H1 (cell line): ENCODE results near the gene BMF. TPM values are rescaled to one million over a fixed set of nuclear protein-coding genes. Genes with fewer than 3 reads are reported as not detected.

Experiments used
- CTCF ChIA-PET: fragments of 300-600 bp; sonication (Branson Sonifier 250); formaldehyde crosslinking; loops from one replicate; lab custom pipeline; 2021; ENCODE audit not compliant: partially characterized antibody; lab: Charles Lee
- POLR2A ChIA-PET: fragments of 300-600 bp; sonication (Branson Sonifier 250); formaldehyde crosslinking; loops from one replicate; lab custom pipeline; 2021; ENCODE audit warnings: inconsistent platforms; ENCODE audit not compliant: partially characterized antibody; lab: Charles Lee
- DNase-seq, 2 experiments: peaks; one replicate each; pipeline versions ENCODE4 v3.0.0 to v3.0.0-alpha.2; 2010 to 2022; ENCODE audit warnings: low spot score in 2 of 2, low read depth in 1 of 2, mixed read lengths in 1 of 2
- FAIRE-seq: peaks from 2 replicates; lab custom pipeline; 2011; peaks lifted over from hg19 to GRCh38; lab: Jason Lieb, UNC
- H2AFZ ChIP-seq: 2 replicates; pipeline ENCODE4 v1.8.1; 2012; ENCODE audit warnings: low read length, inconsistent platforms
- H2AK5ac ChIP-seq: 2 replicates; pipeline ENCODE4 v1.6.1; 2013; ENCODE audit warnings: low read depth, low read length
- H2BK120ac ChIP-seq: replicated peaks from 2 replicates; pipeline ENCODE3; 2013; ENCODE audit warnings: low read depth, low read length, inconsistent platforms
- H2BK12ac ChIP-seq: 2 replicates; pipeline ENCODE4 v1.6.1; 2013; ENCODE audit warnings: low read depth, low read length
- H2BK15ac ChIP-seq: 2 replicates; pipeline ENCODE4 v1.6.1; 2013; ENCODE audit warnings: low read length
- H2BK20ac ChIP-seq: 2 replicates; pipeline ENCODE4 v1.6.1; 2013; ENCODE audit warnings: low read length
- H2BK5ac ChIP-seq: 2 replicates; pipeline ENCODE4 v1.6.1; 2013; ENCODE audit warnings: low read depth, low read length
- H3K14ac ChIP-seq: 2 replicates; pipeline ENCODE4 v1.6.1; 2013; ENCODE audit warnings: inconsistent platforms; ENCODE audit not compliant: insufficient read length
- H3K18ac ChIP-seq: 2 replicates; pipeline ENCODE4 v1.6.1; 2013; ENCODE audit warnings: low read length; ENCODE audit errors: extremely low read depth
- H3K23ac ChIP-seq: 2 replicates; pipeline ENCODE4 v1.6.1; 2013; ENCODE audit warnings: inconsistent platforms; ENCODE audit not compliant: insufficient read length
- H3K23me2 ChIP-seq: 2 replicates; pipeline ENCODE4 v1.6.1; 2013; ENCODE audit warnings: low read depth, low read length
- H3K27ac ChIP-seq: 2 replicates; pipeline ENCODE4 v1.6.1; 2011; ENCODE audit warnings: low read depth, low read length, inconsistent platforms
- H3K27me3 ChIP-seq, 4 experiments: replicated peaks in 1 of 4; 1 replicate in 1 of 4; 2 replicates in 3 of 4; pipeline versions ENCODE4 v1.6.1 to v1.8.1; 2011 to 2013; ENCODE audit warnings: low read length in 3 of 4, mild to moderate bottlenecking in 3 of 4, inconsistent platforms in 2 of 4, mixed read lengths in 2 of 4, moderate library complexity in 1 of 4; ENCODE audit not compliant: control insufficient read depth in 3 of 4, insufficient read depth in 3 of 4; ENCODE audit errors: extremely low read depth in 1 of 4
- H3K36me3 ChIP-seq, 4 experiments: 2 replicates each; pipeline versions ENCODE4 v1.6.1 to v1.8.1; 2011 to 2013; ENCODE audit warnings: mild to moderate bottlenecking in 4 of 4, low read length in 3 of 4, moderate library complexity in 2 of 4, control low read depth in 1 of 4, inconsistent platforms in 1 of 4; ENCODE audit not compliant: insufficient read depth in 4 of 4, control insufficient read depth in 2 of 4
- H3K4ac ChIP-seq: replicated peaks from 2 replicates; pipeline ENCODE3; 2013; ENCODE audit warnings: low read length, low read depth, mixed read lengths, inconsistent platforms; ENCODE audit not compliant: insufficient read length
- H3K4me1 ChIP-seq, 4 experiments: replicated peaks in 1 of 4; 1 replicate in 1 of 4; 2 replicates in 3 of 4; pipeline versions ENCODE4 v1.6.1 to v1.8.1; 2011 to 2013; ENCODE audit warnings: low read length in 3 of 4, inconsistent platforms in 2 of 4, mixed read lengths in 1 of 4; ENCODE audit not compliant: insufficient read depth in 4 of 4, control insufficient read depth in 3 of 4
- H3K4me2 ChIP-seq, 2 experiments: 2 replicates each; pipeline versions ENCODE4 v1.6.1 to v1.8.1; 2011 to 2013; ENCODE audit warnings: low read depth in 2 of 2, low read length in 2 of 2, control low read depth in 1 of 2, inconsistent platforms in 1 of 2, mild to moderate bottlenecking in 1 of 2; ENCODE audit not compliant: insufficient read depth in 1 of 2
- H3K4me3 ChIP-seq, 4 experiments: fragments of 200-600, 300-600 bp in 1 of 4; sonication (generic), shearing (Covaris generic), sonication (Bioruptor Twin) in 1 of 4; 2 replicates each; pipeline versions ENCODE4 v1.5.1 to v1.8.1; 2011 to 2016; ENCODE audit warnings: low read length in 4 of 4, low read depth in 3 of 4, control low read depth in 2 of 4, inconsistent platforms in 2 of 4, mild to moderate bottlenecking in 2 of 4, mixed read lengths in 1 of 4, moderate library complexity in 1 of 4; ENCODE audit not compliant: insufficient read depth in 2 of 4; ENCODE audit errors: extremely low read depth in 1 of 4
- H3K56ac ChIP-seq: replicated peaks from 2 replicates; pipeline ENCODE3; 2013; ENCODE audit warnings: low read depth, mild to moderate bottlenecking, mixed read lengths, low read length, inconsistent platforms; ENCODE audit not compliant: insufficient read length
- H3K79me1 ChIP-seq: 2 replicates; pipeline ENCODE4 v1.6.1; 2013; ENCODE audit warnings: low read depth, low read length, control low read depth
- H3K79me2 ChIP-seq, 2 experiments: 2 replicates each; pipeline versions ENCODE4 v1.6.1 to v1.8.1; 2012 to 2013; ENCODE audit warnings: low read length in 2 of 2, mild to moderate bottlenecking in 2 of 2, inconsistent platforms in 1 of 2; ENCODE audit not compliant: insufficient read depth in 2 of 2, control insufficient read depth in 1 of 2
- H3K9ac ChIP-seq, 4 experiments: replicated peaks in 1 of 4; 1 replicate in 1 of 4; 2 replicates in 3 of 4; pipeline versions ENCODE4 v1.6.1 to v1.8.1; 2011 to 2013; ENCODE audit warnings: low read depth in 3 of 4, low read length in 3 of 4, control low read depth in 2 of 4, mild to moderate bottlenecking in 2 of 4, moderate library complexity in 2 of 4, inconsistent platforms in 1 of 4; ENCODE audit errors: extremely low read depth in 1 of 4
- H3K9me3 ChIP-seq, 2 experiments: 2 replicates each; pipeline versions ENCODE4 v1.6.1 to v1.8.1; 2012 to 2013; ENCODE audit warnings: mild to moderate bottlenecking in 2 of 2, moderate library complexity in 2 of 2, control low read depth in 1 of 2, inconsistent platforms in 1 of 2, low read depth in 1 of 2, low read length in 1 of 2, mixed read lengths in 1 of 2; ENCODE audit not compliant: insufficient read depth in 2 of 2
- H4K20me1 ChIP-seq, 2 experiments: replicated peaks in 1 of 2; 2 replicates each; pipeline versions ENCODE3 to v1.8.1; 2011 to 2013; ENCODE audit warnings: inconsistent platforms in 2 of 2, low read length in 2 of 2, mild to moderate bottlenecking in 1 of 2; ENCODE audit not compliant: insufficient read depth in 2 of 2, control insufficient read depth in 1 of 2
- H4K5ac ChIP-seq: 2 replicates; pipeline ENCODE4 v1.6.1; 2013; ENCODE audit warnings: low read length, low read depth, mixed read lengths, inconsistent platforms; ENCODE audit not compliant: insufficient read length
- H4K8ac ChIP-seq: 2 replicates; pipeline ENCODE4 v1.8.0; 2013; ENCODE audit warnings: mild to moderate bottlenecking, moderate library complexity, low read length, inconsistent platforms; ENCODE audit not compliant: insufficient read depth; ENCODE audit errors: extremely low read depth
- H4K91ac ChIP-seq: replicated peaks from 2 replicates; pipeline ENCODE3; 2013; ENCODE audit warnings: low read length, mixed read lengths, inconsistent platforms; ENCODE audit not compliant: insufficient read length
- CBX5 ChIP-seq: fragments of 300-800, 300-1000 bp; sonication (generic); IDR thresholded peaks from 2 replicates; pipeline ENCODE4 v1.7.1; 2016; ENCODE audit warnings: antibody characterized with exemption, low read length, low read depth
- CREB1 ChIP-seq: IDR thresholded peaks from 2 replicates; pipeline ENCODE4 v1.6.1; 2012; ENCODE audit warnings: inconsistent platforms
- KDM5A ChIP-seq: fragments of 200-600 bp; IDR thresholded peaks from 2 replicates; pipeline ENCODE4 v1.7.1; 2012; ENCODE audit warnings: mild to moderate bottlenecking, low read length, inconsistent platforms, mixed read lengths
- POLR2AphosphoS5 ChIP-seq: IDR thresholded peaks from 2 replicates; pipeline ENCODE4 v1.6.1; 2011; ENCODE audit warnings: low read depth, low read length
- WGBS, 2 experiments: shearing (Covaris generic) in 1 of 2; methylation state at CpG; one replicate each; pipeline versions ENCODE4 v1.1.6 to v1.1.7; 2013 to 2015; ENCODE audit warnings: low lambda C conversion rate in 2 of 2, mixed read lengths in 2 of 2, inconsistent platforms in 1 of 2, low coverage in 1 of 2, missing lambda C conversion rate in 1 of 2; ENCODE audit not compliant: insufficient replicate concordance in 2 of 2, insufficient coverage in 1 of 2, insufficient read length in 1 of 2; ENCODE audit errors: extremely low coverage in 1 of 2, missing lambda C conversion rate in 1 of 2; 5-methylcytosine and 5-hydroxymethylcytosine counted together
- polyA plus RNA-seq, 7 experiments: library from polyadenylated mRNA; depleted of rRNA in 3 of 7; stranded (reverse) in 5 of 7; unstranded in 2 of 7; fragments of >200 nt in 5 of 7; fragments of 200-250 nt in 2 of 7; gene quantifications; 1 replicate in 5 of 7; 2 replicates in 1 of 7; 4 replicates in 1 of 7; pipeline versions ENCODE4 v1.2.1 to v1.2.3, GENCODE V29; 2011 to 2013; ENCODE audit warnings: missing spikeins in 2 of 7, mixed read lengths in 2 of 7
- total RNA-seq: library from RNA; stranded (reverse); fragmentation: NEBNext Ultra II Directional; extraction: Animal tissue kit (Norgen Biotek cat#: 25700); gene quantifications from 2 replicates; pipeline ENCODE4 v1.2.1, GENCODE V29; 2021

The BMF gene
- total and polyA plus RNA-seq, 2 of the 8 experiments (the other 6 are each of a cell fraction or from before 2014, with no cell fraction given), result 21.2 to 24.2 TPM

DNA sequence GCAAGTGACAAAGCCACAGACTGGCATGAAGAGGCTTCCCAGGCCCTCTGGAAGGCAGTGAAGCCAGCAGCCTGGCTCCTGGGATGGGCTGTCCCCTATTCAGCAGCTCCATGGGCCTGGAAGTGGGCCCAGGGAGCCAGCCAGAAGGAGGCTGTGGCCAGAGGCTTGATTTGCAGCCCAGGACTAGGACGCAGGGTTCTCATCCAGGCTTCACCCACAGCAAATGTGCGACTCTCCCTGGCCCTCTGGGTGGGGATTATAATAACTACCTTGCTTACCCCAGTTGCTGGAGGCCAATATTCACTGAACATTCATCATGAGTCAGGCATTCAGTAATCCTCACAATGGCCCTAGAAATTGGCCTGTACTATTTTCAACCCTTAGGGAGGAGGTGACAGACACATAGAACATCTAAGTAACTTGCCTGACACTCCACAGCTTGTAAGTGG lies 45.1 kb downstream of the BMF start:
- no peak overlapping the region for H4K8ac ChIP-seq
- H3K14ac ChIP-seq, result no peak overlapping the region
- no peak overlapping the region for H3K4me3 ChIP-seq
- no peaks in the 10 kb centered on the region for H3K79me1 ChIP-seq
- FAIRE-seq, result no peak
- H3K9me3 ChIP-seq, result no peaks in the 10 kb centered on the region
- no peak overlapping the region for H3K4ac ChIP-seq
- no peak overlapping the region for H3K9ac ChIP-seq
- no peak overlapping the region for H3K23ac ChIP-seq
- H3K56ac ChIP-seq, result no peak overlapping the region
- ChIA-PET POLR2A (interaction anchor here (1.8 to 4.0 kb wide), 2 partner anchors 15 to 34 kb away, joined by 5 to 15 read pairs; no protein-coding TSS in a partner anchor), CTCF (interaction anchor here (0.7 to 5.5 kb wide), 11 partner anchors 9 to 204 kb away, joined by 3 to 65 read pairs (median 3); no protein-coding TSS in a partner anchor)
- H3K4me2 ChIP-seq, result no peak overlapping the region
- no peak overlapping the region for H2BK15ac ChIP-seq
- peaks cover 0 to 9% (median 0%) of the 10 kb centered on the region in 4 experiments; a peak in 3 of 7 replicates for H3K4me1 ChIP-seq
- no peak overlapping the region for H2BK12ac ChIP-seq
- no peaks in the 10 kb centered on the region for H4K20me1 ChIP-seq
- no peak overlapping the region for H2BK120ac ChIP-seq
- H4K91ac ChIP-seq, result no peak overlapping the region
- H2AFZ ChIP-seq, result no peak overlapping the region
- no peak overlapping the region for H2BK20ac ChIP-seq
- no peak for TF ChIP-seq KDM5A
- no peak for TF ChIP-seq POLR2AphosphoS5
- TF ChIP-seq CREB1, result no peak
- TF ChIP-seq CBX5, result no peak
- 0 out of 2 replicates have a peak overlapping the region, but pooled peaks have one; percentile 19 for H2BK5ac ChIP-seq
- H3K79me2 ChIP-seq, result no peaks in the 10 kb centered on the region
- DNase-seq, result no peak
- no peak overlapping the region for H3K27ac ChIP-seq
- no peaks in the 10 kb centered on the region; the same call in 1 of the 2 replicates for H3K23me2 ChIP-seq
- peaks cover 0 to 2% (median 0%) of the 10 kb centered on the region in 4 experiments; a peak in 1 of 7 replicates for H3K27me3 ChIP-seq
- H4K5ac ChIP-seq, result no peak overlapping the region
- no peaks in the 10 kb centered on the region for H3K36me3 ChIP-seq
- 0 out of 2 replicates have a peak overlapping the region, but pooled peaks have one; percentile 14 for H2AK5ac ChIP-seq
- H3K18ac ChIP-seq, result no peak overlapping the region
- WGBS, 2 experiments, result 100% methylated on average over 2 of the region's 2 CpGs; no CpG with 5 or more reads in 1 of the 2 experiments
